ENCODE data around the gene AKAP9.
"Not testable (repeated sequence)": the region's sequence is repeated elsewhere in the genome, so short reads cannot be mapped to it uniquely, and the experiment has no call there.

Gene AKAP9

GRCh38 chr7:92025260-92025659, 84.6 kb downstream of the AKAP9 start:
- no peak for DNase-seq

DNA sequence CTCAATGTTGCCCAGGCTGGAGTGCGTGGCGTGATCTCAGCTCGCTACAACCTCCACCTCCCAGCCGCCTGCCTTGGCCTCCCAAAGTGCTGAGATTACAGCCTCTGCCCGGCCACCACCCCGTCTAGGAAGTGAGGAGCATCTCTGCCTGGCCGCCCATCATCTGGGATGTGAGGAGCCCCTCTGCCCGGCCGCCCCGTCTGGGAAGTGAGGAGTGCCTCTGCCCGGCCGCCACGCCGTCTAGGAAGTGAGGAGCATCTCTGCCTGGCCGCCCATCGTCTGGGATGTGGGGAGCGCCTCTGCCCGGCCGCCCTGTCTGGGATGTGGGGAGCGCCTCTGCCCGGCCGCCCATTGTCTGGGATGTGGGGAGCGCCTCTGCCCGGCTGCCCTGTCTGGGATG, 86.0 kb downstream of the AKAP9 start:
- DNase-seq = not testable (repeated sequence)

- DNase-seq = not testable (repeated sequence)
Measured at GRCh38 chr7:92027128-92027527, 86.5 kb downstream of the AKAP9 start.

DNA sequence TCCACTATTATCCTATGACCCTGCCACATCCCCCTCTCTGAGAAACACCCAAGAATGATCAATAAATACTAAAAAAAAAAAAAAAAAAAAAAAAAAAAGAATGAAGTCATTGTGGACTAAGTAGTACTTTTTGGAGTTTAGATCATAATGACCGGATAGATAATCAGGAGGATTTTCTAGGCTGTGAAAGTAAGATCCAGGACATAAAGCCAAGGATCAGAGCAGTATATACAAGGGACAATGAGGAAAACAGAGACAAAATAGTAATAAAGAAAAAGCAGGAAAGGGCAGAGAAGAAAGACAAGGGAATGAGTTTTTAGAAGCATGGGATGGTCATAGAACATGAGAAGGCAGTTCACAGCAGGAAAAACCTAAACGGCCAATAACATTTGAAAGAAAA, 87.6 kb downstream of the AKAP9 start:
- no peak for DNase-seq

DNA sequence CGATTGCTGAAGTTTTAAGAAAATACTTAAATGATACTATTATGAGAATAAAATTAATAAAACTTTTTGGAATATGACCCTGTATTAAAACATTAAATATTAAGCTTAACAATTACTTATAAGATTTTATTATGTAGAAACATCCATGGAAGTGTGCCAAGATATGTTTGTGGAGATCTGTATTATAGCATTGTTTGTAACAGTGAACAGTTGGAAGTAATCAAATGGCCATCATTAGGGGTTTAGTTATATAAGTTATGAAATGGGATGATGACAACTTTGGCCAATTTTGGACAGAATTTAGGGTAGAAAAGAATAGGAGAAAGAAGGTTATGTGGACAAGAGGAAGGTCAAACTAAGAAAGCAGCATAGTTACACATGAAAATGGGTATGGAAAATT, 88.0 kb downstream of the AKAP9 start:
- DNase-seq = no peak

DNA sequence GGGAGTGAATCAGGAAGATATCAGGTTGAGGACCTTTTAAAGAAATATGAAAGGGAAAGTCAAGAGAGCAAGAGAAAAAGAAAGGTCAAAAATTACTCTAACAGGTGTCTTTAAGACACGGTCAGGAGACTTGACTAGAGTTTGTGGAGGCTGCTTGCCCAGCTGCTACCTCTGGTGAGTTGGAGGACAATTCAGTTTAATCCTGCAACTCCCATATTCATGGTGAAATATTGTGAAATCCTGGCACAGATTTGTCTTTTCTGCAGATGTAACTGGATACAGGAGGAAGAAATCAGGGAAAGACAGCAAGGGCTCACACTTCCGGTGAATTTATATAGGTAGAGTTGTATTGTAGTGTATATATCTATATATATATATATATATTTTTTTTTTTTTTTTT, 93.5 kb downstream of the AKAP9 start:
- no peak for DNase-seq

- no peak for DNase-seq
Measured at GRCh38 chr7:92035576-92035975, 94.9 kb downstream of the AKAP9 start.

GRCh38 chr7:92039900-92040299, 99.2 kb downstream of the AKAP9 start:
- no peak for DNase-seq

DNA sequence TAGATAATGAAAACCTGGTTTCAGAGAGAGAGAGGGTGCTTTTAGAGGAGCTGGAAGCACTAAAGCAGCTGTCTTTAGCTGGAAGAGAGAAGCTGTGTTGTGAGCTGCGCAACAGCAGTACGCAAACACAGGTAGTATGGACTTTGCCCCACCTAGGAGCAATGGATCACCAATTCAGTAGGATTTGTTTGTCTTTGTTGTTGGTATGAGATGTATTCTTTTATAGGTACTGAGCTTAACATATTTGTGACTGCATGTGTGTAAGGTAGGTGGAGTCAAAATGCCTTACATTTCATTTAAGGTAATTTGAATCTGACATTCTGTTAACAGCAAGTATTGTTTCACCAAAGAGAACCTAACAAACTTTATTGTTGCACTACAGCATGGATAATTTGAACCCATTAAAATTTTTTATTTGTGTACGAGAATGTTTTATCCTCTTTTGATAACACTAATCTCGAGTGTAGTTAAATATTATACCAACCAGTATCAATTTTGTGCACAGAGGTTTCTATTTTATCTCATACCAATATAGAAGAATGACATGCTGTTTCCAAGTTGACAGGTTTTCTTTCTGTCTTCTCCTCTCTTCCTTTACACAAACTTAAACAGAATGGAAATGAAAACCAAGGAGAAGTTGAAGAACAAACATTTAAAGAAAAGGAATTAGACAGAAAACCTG, 101.5 kb downstream of the AKAP9 start:
- DNase-seq = no peak

- DNase-seq = no peak
Measured at GRCh38 chr7:92043098-92043497, 102.4 kb downstream of the AKAP9 start.

DNA sequence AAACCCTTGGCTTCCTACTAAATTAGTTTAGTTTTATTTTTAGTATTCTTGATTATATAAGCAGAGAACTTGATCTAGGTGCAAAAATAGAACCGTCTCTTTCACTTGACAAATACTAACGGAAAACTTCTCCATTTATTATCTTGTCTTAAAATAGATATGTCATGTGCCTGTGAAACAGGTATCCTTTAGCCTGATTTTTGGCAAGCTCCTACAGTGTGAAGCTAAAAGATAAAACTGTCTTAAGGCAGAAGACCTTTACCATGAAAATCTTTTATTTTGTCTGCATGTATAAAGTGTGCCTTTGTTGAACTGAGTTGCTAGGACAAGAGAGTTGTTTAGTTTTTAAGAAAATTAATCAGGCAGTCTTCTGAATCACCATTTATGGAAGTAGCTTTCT, 103.0 kb downstream of the AKAP9 start:
- DNase-seq = no peak

GRCh38 chr7:92044148-92044547, 103.5 kb downstream of the AKAP9 start:
- DNase-seq = no peak

DNA sequence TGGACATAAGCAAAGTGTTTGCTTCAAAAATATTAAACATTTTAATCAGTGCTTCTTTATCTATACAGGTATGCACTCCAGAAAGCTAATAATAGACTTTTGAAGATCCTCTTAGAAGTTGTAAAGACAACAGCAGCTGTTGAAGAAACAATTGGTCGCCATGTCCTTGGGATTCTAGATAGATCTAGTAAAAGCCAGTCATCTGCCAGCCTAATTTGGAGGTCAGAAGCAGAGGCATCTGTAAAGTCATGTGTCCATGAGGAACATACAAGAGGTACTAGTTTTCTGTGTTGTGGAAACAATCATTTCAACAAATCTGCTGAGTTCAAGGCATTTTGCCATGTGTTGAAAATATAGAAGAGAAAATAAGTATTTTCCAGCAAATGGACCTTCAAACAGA, 104.3 kb downstream of the AKAP9 start:
- DNase-seq = no peak

DNA sequence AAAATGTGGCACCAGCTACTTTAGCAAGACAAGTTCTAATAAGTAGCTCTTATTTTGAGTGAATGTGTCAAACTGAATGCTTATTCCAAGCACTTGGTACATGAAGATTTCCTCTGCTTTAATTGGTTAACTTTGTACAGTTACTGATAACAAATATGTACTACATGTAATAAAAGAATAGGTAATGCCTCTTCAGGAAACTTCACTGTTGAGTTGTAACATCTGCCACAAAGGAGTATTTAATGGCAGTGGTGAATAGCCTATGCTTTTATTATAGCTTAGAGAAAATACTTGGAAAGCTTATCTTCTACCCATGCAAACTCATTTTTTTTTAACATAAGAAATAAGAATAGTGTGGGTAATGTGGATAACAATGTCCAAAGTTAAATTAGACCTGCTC, 111.0 kb downstream of the AKAP9 start:
- no peak for DNase-seq

- DNase-seq = no peak
Measured at GRCh38 chr7:92052159-92052558, 111.5 kb downstream of the AKAP9 start.

DNA sequence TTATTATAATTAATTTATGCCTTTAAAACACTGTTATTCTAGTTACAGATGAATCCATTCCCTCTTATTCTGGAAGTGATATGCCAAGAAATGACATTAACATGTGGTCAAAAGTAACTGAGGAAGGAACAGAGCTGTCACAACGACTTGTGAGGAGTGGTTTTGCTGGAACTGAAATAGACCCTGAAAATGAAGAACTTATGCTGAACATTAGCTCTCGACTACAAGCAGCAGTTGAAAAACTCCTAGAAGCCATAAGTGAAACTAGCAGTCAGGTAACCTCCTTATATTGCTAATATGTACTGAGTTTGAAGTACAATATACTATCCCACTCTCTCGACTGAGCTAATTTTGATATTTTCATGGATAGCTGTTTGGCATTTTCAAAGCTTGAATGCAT, 112.0 kb downstream of the AKAP9 start:
- DNase-seq = no peak

DNA sequence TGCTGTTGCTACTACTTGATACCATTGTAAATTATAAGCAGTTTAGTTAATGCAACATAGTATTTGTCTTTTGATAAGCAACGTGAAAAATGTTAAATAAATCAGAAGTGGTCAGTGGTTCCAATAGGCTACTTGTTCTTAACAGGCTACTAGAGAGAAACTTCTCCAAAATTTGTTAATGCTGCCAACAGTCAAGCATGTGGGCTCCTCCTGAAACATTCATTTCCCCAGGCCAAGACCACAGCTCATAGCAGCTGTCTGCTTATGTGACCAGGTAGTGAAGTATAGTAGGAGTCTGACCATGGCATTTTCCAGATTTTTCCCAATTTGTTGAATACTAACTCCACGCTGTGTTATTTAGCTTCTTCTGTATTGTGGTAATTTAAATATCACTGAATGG, 112.7 kb downstream of the AKAP9 start:
- DNase-seq = no peak

- DNase-seq = no peak
Measured at GRCh38 chr7:92056286-92056685, 115.6 kb downstream of the AKAP9 start.

- DNase-seq = peak; percentile 94
Measured at GRCh38 chr7:92057375-92057774, 116.7 kb downstream of the AKAP9 start.

DNA sequence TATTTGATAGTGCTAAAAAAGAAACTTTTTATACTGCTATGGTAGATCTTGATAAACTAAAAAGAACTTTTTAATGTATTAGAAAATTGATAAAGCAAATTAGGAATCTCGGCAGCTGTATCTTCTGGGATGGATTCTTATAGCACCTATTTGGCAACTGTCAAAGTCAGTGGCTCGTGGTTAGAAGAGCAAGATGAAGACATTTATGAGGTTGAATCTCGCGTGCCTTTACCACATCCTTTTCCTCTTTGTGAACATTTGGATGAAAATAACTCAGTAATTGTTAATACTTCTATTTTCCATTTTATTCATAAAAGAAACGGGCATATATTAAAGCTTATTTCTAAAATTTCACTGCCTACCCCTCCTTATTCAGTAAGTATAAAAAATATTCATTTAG, 117.4 kb downstream of the AKAP9 start:
- no peak for DNase-seq

DNA sequence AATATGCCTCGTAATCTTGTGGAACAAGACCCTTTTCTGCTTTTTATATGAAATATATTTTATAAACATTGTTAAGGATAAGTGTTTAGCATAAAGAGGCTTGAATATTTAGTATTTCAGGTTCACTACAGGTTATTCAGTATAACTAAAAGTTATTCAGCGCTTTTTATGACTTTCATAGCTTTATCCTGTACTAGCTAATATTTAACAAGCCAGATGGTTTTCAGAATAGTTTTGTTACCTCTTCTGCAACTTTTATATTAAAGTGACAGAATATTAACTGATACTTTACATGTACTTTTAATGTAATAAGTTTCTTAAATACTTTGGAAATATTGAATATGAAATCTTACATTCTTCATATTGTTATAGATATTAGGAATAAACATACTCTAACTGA, 118.2 kb downstream of the AKAP9 start:
- no peak for DNase-seq

DNA sequence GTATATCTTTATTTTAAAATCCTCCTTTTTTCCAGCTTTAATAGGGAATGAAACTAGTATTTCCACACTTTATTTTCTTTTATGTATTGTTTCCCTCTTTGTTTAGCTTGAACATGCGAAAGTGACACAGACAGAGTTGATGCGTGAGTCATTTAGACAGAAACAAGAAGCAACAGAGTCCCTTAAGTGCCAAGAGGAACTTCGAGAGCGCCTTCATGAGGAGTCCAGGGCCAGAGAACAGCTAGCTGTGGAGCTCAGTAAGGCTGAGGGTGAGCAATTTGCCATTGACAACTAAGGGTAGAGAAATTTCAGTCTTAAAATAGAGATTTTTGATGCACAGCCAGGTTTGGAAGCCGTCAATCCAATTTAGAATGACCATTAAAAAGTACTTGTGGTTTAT, 120.5 kb downstream of the AKAP9 start:
- no peak for DNase-seq

- DNase-seq = no peak
Measured at GRCh38 chr7:92064438-92065029, 123.9 kb downstream of the AKAP9 start.

GRCh38 chr7:92071032-92071431, 130.4 kb downstream of the AKAP9 start:
- no peak for DNase-seq

- no peak for DNase-seq
Measured at GRCh38 chr7:92072121-92072520, 131.5 kb downstream of the AKAP9 start.
